Calu3 (cell line): ENCODE results near the gene MFNG. TPM values are rescaled to one million over a fixed set of nuclear protein-coding genes. Genes with fewer than 3 reads are reported as not detected.

Experiments
- BruUV-seq: library from RNA; stranded (reverse); fragments of 400-500 nt; replicated peaks from 2 replicates; lab custom pipeline; 2021; lab: Mats Ljungman, UMichigan
- CTCF ChIA-PET: fragments of 300-600 bp; sonication (Branson Sonifier 250); formaldehyde crosslinking; loops from one replicate; lab custom pipeline; 2022; ENCODE audit warnings: antibody characterized with exemption; lab: Charles Lee
- DNase-seq: peaks from one replicate; pipeline ENCODE4 v3.0.0; 2022
- H3K27ac Mint-ChIP-seq: one replicate; pipeline ENCODE4 v1.8.0; 2022; ENCODE audit warnings: mixed read lengths; ENCODE audit not compliant: unreplicated experiment
- H3K27me3 Mint-ChIP-seq: one replicate; pipeline ENCODE4 v1.8.0; 2022; ENCODE audit warnings: mixed read lengths; ENCODE audit not compliant: unreplicated experiment
- H3K36me3 Mint-ChIP-seq: one replicate; pipeline ENCODE4 v1.8.0; 2022; ENCODE audit warnings: mild to moderate bottlenecking, moderate library complexity, mixed read lengths; ENCODE audit not compliant: insufficient read depth, unreplicated experiment
- H3K4me1 Mint-ChIP-seq: one replicate; pipeline ENCODE4 v1.8.0; 2022; ENCODE audit warnings: mild to moderate bottlenecking, low read depth, mixed read lengths; ENCODE audit not compliant: unreplicated experiment
- H3K4me3 Mint-ChIP-seq: one replicate; pipeline ENCODE4 v1.8.0; 2022; ENCODE audit warnings: mild to moderate bottlenecking, low read depth, moderate library complexity, mixed read lengths; ENCODE audit not compliant: unreplicated experiment
- H3K9me3 Mint-ChIP-seq: one replicate; pipeline ENCODE4 v1.8.0; 2022; ENCODE audit warnings: low read depth, mixed read lengths; ENCODE audit not compliant: unreplicated experiment
- CTCF ChIP-seq: fragments of 200-600 bp; IDR thresholded peaks from one replicate; pipeline ENCODE4 v1.8.0; 2022; ENCODE audit warnings: antibody characterized with exemption; ENCODE audit not compliant: unreplicated experiment
- intact Hi-C: fragments of 100-400 bp; cut with micrococcal nuclease; formaldehyde crosslinking; loops from one replicate; pipeline ENCODE4 v1.10.0; 2022; ENCODE audit not compliant: unreplicated experiment
- total RNA-seq: library from RNA; stranded (reverse); gene quantifications from 2 replicates; pipeline ENCODE4 v1.2.3, GENCODE V29; 2022

Gene MFNG
- total RNA-seq, 1 experiment from 2014 or later = 22.1 TPM

- no peak for TF ChIP-seq CTCF
- Mint-ChIP-seq H3K27me3 (no peaks in the 10 kb centered on the region), H3K27ac (no peak overlapping the region), H3K9me3 (no peaks in the 10 kb centered on the region), H3K4me1 (peaks cover 44% of the 10 kb centered on the region), H3K36me3 (peaks cover 59% of the 10 kb centered on the region), H3K4me3 (no peak overlapping the region)
- intact Hi-C loops = no loop called here
- DNase-seq = no peak
- CTCF ChIA-PET = no interaction called here
- no TSS peak for BruUV-seq
Measured at GRCh38 chr22:37496651-37497050, 10.5 kb upstream of the MFNG start.

DNA sequence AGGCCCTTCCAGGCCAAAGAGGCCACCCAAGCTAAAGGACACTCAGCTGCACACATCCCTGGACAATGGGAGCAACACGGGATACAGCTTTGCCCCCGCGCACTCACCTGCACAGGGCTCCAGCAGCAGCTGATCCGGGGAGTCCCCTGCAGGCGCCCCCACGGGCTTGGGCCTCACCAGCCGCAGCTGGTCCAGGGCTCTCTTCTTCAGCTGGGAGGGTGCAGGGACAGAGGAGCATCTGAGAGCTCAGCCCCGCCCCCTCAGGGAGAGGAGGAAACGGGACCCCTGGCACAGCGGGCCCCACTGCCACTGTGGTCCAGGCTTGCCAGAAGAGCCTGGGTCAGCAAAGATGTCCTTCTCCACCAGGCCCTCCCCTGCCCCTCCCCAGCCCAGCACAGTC is 7.8 kb upstream of the MFNG start:
- H3K4me1 Mint-ChIP-seq = peaks cover 28% of the 10 kb centered on the region
- H3K36me3 Mint-ChIP-seq = peaks cover 56% of the 10 kb centered on the region
- H3K27me3 Mint-ChIP-seq = no peaks in the 10 kb centered on the region
- H3K9me3 Mint-ChIP-seq = no peaks in the 10 kb centered on the region
- no peak overlapping the region for H3K4me3 Mint-ChIP-seq
- TF ChIP-seq CTCF = no peak
- intact Hi-C loops = no loop called here
- no peak for DNase-seq
- CTCF ChIA-PET = no interaction called here
- no peak overlapping the region for H3K27ac Mint-ChIP-seq
- BruUV-seq = no TSS peak

DNA sequence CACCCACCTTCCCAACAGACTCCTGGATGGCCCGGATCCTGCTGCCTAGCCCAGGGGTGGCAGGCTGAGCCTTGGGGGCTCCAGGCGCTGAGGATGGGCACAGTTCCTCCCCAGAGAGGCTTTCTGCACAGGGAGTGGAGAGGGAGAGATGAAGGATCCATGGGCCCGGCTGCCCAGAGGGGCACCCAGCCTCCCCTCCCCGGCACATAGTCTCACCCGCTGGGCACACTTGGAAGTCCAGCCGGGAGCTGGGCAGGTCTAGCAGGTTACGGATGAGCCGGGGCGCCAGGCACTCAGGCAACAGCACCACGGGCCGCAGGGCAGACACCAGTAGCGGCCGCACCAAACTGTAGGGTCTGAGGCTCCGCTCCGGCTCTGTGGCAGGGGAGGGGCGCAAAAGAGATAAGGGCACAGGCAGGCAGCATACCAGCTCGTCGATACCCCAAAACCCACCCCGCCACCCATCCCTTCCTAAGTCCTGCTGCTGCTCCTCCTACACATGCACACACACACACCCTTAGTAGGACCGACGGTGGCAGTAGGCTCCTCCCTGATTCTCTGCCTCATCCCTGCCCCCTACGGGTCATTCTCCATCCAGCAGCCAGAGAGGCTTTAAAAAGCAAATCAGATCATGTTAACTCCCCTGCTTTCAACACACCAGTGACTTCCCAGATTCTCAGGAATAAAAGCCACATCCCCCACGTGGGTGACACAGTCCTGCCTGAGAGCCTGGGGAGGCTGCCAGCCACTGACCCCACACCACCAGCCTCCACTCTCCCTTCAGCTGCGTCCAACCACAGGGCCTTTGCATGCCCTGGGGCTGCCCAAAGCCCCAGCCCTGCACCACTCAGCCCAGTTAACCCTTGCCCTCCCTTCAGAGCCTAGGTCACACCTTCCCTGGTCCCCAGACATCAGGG is 6.5 kb upstream of the MFNG start:
- BruUV-seq = no TSS peak
- Mint-ChIP-seq H3K4me3 (no peak overlapping the region), H3K27me3 (no peaks in the 10 kb centered on the region), H3K36me3 (peaks cover 61% of the 10 kb centered on the region), H3K9me3 (no peaks in the 10 kb centered on the region), H3K4me1 (peaks cover 22% of the 10 kb centered on the region), H3K27ac (no peak overlapping the region)
- intact Hi-C loops = no loop called here
- peak; percentile 56 for TF ChIP-seq CTCF
- CTCF ChIA-PET = interaction anchor here (1.4 kb wide), 1 partner anchor 20 kb away, joined by 4 read pairs; no protein-coding TSS in a partner anchor
- DNase-seq = peak; percentile 52

- no peak for DNase-seq
- Mint-ChIP-seq H3K4me1 (peaks cover 13% of the 10 kb centered on the region), H3K27me3 (no peaks in the 10 kb centered on the region), H3K27ac (no peak overlapping the region), H3K9me3 (no peaks in the 10 kb centered on the region), H3K36me3 (peaks cover 52% of the 10 kb centered on the region), H3K4me3 (no peak overlapping the region)
- TF ChIP-seq CTCF = no peak
- CTCF ChIA-PET = interaction anchor here (1.4 kb wide), 1 partner anchor 21 kb away, joined by 4 read pairs; no protein-coding TSS in a partner anchor
- no TSS peak for BruUV-seq
- intact Hi-C loops = no loop called here
Measured at GRCh38 chr22:37491559-37492427, 5.6 kb upstream of the MFNG start.
